Measurements from ENCODE around the gene ATXN1L.
"Not testable (repeated sequence)": the region's sequence is repeated elsewhere in the genome, so short reads cannot be mapped to it uniquely, and the experiment has no call there.

- TF ChIP-seq CTCF (IDR thresholded peaks at IDR 0.05; ENCODE audit: low read depth, low read length, poor library complexity, severe bottlenecking); EZH2phosphoT487 (IDR thresholded peaks at IDR 0.05; ENCODE audit: borderline replicate concordance, low read length): not testable (repeated sequence)
These were observed 60.0 kb downstream of the ATXN1L start for GRCh38 chr16:71905765-71906164.
